Neural progenitor cell (in vitro differentiated cells): ENCODE measurements around the gene MYH6.

Source experiments
- EZH2 ChIP-seq: fragments of 200-600 bp; sonication (generic); IDR thresholded peaks from 2 replicates; pipeline ENCODE4 v1.6.1; 2017; ENCODE audit warnings: antibody characterized with exemption, mild to moderate bottlenecking, moderate library complexity
- TF ChIP-seq, protein P1 (sequence below): fragments of 200-600 bp; sonication (generic); IDR thresholded peaks from 2 replicates; pipeline ENCODE4 v1.5.1; 2017; ENCODE audit warnings: antibody characterized with exemption, mild to moderate bottlenecking

DNA sequence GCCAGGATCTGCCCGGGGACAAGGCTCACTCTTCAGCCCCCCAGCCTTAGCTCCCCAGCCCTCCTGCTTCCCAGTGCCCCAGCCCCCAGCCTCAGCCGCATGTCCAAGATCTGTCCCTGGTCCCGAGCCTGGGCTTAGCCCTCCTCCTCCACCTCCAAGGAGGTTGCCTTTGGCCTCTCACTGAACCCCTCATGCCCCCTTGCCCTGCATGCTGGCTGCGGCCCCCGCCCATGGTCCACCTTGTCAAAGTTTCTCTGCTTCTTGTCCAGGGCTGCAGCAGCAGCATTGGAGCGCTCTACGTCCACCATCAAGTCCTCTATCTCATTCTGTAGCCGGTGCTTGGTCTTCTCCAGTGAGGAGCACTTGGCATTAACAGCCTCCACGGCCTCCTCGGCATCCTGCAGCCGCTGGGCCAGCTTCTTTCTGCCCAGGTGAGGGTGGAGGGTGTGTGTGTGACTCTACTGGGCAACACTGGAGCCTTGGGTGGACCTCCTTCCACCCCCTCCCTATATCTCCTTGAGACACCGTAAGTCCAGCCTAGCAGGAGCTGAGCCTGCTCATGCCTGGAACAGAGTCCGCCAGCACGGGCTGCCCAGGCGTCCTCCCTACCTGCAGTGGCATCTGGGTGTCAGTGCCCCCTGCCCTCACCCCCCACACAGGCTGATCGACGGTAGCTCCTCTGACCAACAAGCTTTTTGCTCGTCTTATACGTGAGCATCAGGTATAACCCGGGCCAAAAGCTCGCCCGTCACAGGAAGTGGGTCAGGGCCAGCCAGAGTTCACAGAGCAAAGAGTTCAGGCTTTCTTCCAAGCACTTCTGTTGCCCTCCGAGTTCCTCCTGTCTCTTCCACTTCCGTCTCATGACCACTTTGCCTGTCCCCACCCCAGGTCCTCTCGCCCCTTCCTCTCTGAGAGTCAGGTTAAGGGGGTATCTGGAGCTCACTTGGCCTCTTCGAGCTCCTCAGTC, 19.9 kb downstream of the MYH6 start:
- TF ChIP-seq, protein P1, sequence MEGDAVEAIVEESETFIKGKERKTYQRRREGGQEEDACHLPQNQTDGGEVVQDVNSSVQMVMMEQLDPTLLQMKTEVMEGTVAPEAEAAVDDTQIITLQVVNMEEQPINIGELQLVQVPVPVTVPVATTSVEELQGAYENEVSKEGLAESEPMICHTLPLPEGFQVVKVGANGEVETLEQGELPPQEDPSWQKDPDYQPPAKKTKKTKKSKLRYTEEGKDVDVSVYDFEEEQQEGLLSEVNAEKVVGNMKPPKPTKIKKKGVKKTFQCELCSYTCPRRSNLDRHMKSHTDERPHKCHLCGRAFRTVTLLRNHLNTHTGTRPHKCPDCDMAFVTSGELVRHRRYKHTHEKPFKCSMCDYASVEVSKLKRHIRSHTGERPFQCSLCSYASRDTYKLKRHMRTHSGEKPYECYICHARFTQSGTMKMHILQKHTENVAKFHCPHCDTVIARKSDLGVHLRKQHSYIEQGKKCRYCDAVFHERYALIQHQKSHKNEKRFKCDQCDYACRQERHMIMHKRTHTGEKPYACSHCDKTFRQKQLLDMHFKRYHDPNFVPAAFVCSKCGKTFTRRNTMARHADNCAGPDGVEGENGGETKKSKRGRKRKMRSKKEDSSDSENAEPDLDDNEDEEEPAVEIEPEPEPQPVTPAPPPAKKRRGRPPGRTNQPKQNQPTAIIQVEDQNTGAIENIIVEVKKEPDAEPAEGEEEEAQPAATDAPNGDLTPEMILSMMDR, result no peak
- TF ChIP-seq EZH2, result no peak
